Forelimb muscle (tissue), 1 donor: ENCODE measurements around the gene DPP6. TPM values are rescaled to one million over a fixed set of nuclear protein-coding genes. Genes with fewer than 3 reads are reported as not detected.

Source experiments
- DNase-seq: peaks from one replicate; pipeline ENCODE4 v3.0.0-alpha.2; 2013; ENCODE audit warnings: low read depth
- polyA plus RNA-seq: library from polyadenylated mRNA; unstranded; fragments of 120-200 nt; gene quantifications from one replicate; pipeline ENCODE4 v1.2.1, GENCODE V29; 2013; ENCODE audit not compliant: insufficient read length

DPP6 gene
- polyA plus RNA-seq, 1 donor: 3.2 TPM

DNA sequence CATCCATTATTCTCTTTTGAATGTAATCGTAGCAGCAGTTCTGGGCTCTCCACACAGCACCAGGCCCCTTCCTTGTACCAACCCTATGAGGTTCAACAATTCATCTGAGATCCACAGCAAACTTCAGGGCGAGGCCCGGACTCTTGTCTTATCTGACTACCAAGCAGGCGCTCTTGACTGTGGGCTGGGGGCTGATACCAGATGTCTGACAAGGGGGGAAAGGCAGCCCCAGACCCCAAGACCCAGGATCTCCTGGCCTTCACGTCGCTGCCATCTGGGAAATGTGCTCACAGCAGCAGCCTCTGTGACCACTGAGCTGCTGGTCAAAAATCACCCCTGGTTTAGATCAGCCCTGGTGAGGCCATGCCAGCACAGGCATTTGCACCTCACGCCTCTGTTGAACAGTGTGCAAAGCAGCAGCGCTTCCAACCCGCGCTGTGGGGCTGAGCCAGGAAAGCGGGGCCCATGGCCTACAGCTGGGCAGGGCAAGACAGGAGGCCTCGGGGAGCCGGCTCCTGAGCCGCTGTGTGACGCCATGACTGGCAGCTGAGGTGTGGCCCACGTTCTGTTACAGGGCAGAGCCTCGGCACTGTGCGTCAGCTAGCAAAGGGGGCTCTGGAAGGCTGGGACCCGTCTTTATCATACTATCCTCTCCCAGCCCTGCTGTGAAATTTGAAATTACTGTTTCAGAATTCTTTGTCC lies 806.8 kb downstream of the DPP6 start:
- DNase-seq: no peak

DNA sequence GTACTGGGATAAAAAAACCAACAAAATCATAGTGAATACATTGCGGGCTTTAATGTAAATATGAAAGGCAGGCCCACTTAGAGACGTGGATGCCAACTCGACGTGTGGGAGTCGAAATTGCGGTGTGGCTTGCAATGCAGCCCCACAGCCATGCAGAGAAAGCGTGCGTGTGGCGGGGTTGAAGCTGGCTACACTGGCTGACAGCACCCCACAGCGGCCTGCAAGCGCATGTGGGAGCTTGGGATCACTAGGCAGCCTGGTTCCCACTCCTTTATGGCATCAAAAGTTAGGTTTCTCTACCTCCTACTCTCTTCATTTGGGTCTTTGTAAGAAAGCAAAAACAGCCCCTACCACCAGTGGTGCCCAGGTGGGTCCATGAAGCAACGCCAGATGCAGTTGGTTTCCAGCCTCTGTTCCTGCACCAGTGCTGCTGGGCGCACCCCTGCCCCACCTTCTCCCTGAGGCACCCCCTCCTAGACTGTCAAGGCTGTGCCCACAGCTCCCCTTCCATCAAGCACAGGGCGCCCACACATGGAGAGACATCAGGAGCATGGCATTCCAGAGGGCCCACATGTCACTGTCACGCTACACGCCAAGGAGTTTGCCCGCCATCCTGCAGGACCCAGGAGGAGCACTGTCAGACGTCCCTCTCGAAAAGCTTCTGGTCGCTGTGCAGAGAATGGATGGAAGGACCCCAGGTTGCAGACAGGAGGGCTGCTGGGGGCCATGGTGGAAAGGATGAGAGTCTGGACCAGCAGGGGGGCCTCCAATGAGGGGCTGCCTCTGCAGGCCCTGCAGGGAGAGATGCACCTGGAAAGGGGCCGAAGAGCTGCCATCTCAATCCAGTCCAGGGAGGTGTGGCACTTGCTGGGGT lies 807.8 kb downstream of the DPP6 start:
- DNase-seq: no peak

DNA sequence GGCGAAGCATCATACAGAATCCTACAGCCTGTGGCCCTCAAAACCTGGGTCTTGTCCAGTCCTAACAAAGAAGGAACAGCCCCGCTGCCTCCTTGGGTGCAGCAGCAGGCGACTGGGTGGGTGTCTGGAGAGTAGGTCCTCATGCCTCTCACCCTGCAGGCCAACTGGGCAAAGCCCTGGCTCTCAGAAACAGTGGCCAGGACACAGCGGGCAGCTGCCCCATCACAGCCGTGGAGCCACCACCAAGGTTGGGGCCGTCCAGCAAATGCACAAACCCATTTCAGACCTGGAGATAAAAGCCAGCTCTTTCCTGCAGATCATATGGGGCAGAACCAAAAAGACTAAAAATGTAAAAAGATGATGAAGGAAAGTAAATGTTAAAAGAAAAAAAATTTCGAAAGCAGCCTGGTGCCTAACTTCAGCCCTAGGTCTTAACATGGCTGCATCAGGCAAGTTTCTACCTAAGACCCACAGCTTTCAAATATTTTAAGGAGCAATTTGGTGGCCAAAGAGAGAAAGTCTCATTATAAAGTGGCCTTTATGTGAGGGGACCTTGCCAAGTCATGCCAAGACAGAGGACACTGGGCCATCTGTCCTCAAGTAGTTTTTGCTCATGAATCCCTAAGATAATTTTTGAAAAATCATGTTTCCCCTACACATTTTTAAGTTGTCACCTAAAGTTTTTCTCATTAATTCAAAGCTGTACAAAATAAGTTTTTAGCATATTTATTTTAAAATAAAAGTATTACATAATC lies 808.6 kb downstream of the DPP6 start:
- DNase-seq: no peak

DNA sequence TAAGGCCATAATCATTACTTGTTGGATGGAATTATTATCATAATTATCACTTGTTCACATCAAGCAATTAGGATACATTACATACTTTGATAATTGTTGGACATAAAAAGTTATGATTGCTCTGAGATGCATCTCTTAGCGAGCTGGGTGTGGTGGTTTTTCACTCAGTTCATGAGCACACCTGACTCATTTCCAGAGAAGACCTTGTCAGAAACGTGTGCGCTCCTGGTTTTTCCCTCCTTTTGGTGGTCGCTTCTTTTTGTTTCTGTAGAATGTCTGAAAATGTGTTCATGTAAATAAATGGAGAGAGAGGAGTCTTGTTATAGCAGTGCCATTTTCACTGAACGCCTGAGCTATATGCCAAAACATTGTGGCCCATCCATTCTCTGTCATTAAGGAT lies 809.4 kb downstream of the DPP6 start:
- DNase-seq: no peak

DNA sequence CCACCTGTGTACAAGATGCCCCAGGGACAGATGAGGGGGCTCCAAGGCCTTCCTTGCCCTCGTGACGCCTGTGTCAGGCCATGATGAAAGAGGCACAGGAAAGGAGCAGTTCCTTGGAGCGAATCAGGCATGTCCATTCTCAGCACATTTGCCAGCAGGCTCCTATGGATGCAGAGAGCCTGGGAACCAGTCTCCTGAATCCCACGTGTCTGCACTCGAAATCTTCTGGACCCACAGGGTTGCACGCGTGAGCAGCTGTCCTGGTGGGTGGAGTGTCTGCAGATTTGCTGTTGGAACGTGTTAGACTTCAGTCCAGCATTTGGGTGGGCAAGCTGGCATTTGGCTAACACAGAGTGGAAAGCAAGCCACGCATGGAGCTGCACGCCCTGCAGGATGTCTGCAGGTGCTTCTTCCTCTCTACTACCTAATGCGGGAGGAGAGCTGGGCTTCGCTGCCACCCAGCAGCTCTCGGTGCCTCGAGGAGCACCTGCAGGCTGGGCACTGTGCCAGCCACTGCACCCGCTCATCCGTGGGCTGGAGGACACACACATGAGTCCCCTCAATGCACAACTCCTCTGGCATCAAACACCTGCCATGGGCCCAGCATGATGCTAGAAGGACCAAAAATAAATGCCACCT lies 810.1 kb downstream of the DPP6 start:
- no peak for DNase-seq

DNA sequence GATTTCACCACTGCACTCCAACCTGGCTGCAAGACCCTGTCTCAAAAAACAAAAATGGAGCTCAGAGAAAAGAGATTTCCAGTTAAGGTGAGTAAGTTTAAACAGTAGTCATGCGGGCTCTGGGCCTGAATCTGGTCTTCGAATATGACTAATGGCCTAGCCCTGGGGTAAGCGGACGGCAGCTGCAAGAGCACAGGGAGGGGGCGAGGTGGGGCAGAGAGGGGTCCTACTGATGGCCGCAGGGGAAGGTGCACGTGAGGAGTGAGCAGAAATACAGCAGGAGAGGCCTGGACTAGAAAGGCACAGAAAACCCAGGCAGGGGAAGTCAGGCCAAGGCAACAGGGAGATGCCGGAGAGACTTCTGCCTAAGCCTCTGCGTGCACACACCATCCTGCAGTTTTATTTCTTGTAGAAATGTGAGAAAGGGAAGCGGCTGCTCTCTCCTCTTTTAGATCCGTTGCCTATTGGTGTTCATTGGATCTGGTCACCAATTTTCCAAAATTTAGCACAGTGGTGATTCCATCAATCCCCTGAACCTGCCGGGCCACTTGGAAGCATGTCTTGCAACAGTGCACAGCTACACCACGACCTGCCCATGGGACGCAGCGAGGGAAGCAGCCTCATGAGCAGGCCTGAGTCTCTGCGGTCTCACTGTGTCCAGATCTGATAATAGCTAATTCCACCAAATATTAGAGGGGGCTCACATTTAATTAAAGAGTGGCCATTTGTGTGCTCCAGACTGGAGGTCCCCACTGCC lies 811.7 kb downstream of the DPP6 start:
- DNase-seq: no peak

DNA sequence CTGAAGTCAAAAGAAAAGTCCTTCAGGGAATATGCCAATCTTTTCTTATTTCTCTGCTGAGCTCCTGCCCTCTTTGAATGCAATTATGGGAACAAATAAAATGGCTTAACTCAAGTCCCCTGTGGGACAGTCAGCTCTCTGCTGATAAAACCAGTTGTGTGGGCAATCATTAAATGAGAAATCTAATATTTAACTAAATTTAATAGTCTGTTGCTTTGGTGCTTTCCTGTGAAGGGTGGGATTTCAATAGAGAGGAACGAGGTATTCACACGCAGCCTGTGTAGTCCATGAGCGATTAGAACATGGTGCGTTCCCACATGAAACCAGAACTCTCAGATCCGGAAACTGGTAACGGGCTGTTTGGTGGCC lies 812.3 kb downstream of the DPP6 start:
- DNase-seq: no peak

DNA sequence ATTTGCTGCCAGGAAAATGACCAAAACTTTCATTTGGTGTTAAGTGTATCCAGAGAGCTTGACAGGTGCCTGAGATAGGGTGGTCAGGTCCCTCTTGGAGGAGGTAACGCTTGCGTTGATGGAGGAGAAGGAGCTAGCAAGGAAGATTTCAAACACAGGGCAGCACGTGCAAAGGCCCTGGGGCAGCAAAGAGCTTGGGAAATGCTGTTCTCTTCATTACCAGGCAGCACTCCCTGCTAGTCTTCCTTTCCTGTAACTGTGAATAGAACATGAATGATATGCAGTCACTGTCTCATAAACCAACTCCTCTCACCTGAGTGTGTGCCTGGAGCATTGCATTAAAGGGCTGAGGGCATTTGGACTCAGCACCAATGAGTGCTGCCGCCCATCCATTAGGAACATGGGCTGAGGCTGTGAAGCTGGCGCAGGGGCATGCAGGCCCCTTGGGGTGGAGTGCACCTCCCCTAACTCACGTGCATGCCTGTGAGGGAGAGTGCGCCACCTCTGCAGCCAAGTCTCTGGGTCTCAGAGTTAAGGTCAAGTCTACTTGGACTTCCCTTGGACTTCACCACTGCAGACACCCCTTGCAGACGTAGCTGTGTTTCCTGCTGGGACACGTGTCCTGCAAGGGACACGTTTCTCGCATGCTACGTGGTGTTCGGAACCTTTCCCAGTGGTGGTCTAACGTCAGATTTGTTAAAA lies 813.9 kb downstream of the DPP6 start:
- no peak for DNase-seq

DNA sequence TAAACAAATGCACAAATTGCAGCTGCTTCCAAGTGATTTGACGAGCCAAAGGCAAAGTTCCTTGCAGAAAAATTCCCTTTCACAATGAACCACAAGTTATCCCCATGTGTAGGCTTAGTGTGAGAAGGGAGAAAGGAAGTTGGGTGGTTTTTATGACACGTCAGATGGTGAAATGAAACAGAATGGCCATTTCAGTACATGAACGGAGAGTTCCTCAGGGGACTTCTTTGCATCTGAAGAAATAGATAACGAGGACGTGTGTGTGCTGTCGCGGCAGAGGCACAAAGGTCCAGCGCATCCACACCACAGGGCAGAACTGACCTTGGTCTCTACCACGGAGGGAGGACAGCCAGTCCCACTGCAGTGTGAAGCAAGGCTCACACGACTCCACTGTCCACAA lies 814.9 kb downstream of the DPP6 start:
- no peak for DNase-seq

DNA sequence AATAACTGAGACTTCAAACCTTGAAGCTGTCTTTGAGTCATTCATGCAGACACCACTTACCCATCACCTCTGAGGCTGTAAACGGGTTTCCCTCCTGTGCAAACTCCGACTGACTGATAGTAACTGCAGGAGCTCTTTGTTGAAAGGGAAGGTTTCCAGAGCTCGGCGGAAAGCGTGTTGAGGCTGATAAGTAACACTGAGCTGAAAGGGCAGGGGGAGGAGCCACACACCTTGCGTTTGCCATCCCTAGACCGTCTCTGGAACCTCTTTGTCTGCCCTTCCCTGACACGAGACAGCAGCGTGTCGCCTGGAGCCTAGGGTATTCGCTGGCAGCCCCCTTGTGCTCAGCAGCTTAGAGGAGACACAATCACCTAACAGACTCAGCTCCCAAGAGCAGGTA lies 816.7 kb downstream of the DPP6 start:
- no peak for DNase-seq

DNA sequence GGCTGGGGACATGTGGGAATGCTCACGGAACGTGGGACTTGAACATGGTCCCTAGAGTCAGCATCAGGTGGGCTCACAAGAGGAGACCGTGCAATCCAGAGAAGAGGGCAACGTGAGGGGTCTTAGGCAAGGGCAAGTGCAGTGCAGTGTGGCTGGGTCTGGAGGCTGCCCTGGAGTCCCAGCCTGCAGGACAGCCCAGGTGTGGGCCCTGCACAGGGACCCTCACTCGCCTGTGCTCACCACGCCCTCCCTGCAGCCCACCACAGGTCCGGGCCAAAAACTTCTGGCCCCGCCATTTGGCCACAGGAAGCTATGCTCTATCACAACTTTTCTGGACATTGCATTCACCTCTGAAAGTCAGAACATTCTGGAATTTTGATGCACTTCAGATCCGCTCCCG lies 817.2 kb downstream of the DPP6 start:
- no peak for DNase-seq

DNA sequence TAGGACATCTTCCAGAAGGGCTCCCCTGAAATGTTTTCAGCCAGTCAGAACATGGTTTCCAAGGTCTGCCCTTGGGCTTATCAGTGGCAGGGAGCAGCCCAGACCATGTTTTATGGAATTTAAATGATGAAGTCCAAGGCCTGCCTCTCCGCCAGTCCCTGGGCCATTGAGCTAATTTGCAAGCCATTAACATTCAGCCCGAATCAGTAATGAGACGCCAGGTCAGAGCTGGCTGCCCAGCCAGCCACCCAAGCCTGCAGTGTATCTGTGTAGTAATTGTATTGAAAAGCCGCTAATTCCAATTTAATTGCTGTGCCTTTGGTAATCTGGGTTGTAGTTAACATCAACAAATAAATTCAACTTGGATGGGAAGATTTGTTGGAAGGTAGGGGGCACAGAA lies 819.3 kb downstream of the DPP6 start:
- no peak for DNase-seq

DNA sequence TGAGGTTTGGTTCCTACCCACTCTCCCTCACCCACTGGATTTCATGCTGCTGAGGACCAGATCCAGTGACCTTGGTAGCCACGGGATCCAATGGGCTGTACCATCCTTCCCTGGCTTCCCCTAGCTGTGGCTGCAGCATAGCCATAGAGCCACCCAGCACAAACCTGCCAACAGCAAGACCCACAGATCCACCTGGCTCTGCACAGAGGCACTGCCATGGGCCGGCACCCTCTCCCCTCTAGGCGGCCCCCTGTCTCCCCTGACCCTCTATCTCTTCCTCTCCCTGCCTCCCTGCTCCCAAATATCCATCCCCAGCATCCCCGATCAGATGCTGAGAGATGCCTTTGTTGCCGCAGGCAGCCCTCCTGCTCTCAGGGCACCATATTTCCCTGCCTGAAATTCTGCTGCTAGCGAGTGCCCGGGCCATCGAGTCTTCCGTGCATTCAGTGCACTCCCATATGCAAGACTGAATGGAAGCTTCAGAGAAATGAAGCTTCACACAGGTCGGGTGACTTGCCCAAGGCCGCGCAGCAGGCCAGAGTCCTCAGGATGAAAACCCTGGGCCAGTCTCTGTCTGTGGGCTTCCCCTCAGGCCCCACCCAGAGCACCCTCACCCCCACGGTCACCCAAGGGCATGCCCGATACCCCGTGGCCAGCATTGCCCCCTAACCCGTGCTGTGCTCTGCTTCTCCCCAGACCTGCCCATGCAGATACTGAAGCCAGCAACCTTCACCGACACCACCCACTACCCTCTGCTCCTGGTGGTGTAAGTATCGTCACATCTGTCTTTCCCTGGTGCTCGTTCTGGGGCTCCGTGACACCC lies 819.9 kb downstream of the DPP6 start:
- DNase-seq: no peak

DNA sequence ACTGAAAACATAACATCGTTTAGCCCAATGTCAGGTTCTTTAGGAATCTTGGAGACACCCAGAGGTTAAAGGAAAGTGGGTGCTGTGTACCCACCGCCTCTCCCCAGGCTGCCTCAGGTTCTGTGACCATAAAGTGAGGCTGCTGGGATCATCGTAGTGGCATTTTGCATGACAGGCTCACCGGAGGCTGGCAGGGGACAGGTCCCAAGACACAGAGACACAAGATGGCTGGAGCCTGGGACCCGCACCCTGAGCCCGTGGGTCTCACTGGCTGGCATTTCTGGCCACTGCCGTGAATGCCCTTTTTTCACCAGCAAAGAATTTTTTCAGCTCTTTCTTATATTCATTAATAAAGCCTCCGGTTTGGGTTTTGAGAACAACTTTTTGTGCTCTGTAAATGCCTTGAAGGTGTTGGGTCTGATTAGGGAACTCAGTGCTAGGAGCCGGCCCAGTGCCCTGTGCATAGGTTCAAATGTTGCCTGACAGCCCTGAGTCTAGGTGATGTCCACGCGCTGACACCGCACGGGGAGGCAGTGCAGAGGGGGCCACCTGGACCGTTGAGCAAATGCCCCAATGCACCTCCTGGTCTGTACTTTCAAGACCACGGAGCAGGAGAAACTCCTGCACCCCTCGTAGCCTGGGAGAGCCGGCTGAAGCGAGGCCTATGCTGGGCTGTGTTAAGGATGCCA lies 820.8 kb downstream of the DPP6 start:
- DNase-seq: no peak

DNA sequence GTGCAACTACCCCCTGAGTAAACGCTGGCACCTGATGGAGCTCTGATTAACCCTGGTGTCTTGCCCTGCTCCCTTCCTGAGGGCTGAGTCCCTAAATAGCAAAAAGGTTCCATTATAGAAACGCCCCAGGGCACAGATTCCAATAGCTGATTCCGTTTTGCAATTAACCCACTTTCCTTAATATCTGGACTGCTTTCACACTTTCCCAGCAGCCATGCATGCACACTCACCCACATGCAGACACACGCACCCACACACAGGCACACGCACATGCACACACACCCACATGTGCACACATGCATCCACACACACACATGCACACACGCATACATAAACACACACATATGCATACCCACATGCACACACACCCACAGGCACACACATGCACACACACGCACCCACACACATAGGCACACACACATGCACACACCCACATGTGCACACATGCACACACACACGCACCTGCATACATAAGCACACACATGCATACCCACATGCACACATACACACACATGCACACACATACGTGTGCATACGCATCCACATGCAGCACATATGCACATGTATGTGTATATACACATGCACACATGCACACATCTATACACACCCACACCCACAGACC lies 821.4 kb downstream of the DPP6 start:
- no peak for DNase-seq

DNA sequence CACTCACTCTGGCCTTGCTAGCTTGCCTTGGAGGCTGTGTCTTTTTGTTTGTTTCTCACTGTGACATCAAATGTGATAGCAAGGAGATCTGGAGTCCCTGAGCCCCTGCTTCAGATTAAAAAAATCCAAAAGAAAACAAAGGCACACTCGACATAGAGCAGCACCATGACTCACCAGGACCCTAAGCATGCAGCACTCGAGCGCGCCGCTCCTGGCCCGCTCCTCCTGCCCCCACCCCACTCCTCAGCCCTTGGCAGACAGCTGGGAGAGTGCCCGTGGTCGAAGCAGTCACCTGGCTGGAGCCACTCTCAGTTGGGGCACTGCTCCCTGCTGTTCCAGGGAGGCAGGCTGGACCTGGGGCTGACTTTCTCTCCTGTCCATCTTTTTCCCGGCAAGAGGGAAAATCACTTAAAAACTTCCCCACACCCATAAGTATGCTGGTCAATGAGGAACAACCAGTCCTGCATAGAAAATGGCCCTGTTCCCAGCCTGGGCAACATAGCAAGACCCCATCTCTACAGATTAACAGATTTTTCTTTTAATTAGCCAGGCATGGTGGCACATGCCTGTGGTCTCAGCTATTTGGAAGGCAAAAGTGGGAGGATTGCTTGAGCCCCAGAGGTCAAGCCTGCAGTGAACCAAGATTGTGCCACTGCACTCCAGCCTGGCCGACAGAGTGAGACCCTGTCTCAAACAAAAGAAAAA lies 822.4 kb downstream of the DPP6 start:
- no peak for DNase-seq

DNA sequence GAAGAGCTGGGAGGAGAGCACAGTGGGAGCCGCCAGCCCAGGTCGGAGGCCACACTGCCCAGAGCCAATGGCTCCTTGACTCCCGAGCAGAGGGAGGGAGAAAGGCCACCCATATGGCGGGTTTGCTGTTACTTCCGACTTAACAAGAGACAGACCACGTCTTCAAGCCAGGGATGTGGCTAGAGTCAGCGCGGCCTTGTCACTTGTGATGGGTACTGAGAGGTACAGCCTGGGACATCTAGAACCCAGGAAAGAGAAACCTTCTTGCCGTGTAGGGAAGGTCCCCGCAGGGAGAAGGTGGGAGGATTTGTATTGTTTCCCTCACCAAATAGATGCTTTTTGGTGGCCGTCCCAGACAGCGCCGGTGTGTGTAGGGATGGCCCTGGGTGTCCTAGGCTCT lies 823.1 kb downstream of the DPP6 start:
- DNase-seq: no peak

DNA sequence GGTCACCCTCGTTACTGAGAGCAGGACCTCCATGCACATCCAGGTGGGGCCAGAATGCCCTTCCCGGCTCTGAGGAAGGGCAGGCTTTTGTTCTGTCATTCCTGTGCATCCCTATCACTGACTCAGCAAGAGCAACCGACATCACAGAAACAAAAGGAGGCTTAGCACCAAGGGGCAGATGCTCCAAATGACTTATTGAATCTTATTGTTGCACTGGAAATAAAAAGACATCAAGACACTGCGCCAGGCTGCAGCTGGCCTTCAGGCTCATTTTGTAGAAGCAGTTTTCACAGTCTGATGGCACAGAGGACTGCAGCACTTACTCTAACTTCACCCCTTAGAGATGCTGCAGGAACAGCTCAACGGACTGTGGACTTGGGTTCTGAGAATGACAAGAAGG lies 824.3 kb downstream of the DPP6 start:
- DNase-seq: no peak
